ENCODE data around the gene SPC25. TPM values are rescaled to one million over a fixed set of nuclear protein-coding genes. Genes with fewer than 3 reads are reported as not detected.

Gene SPC25
- polyA plus RNA-seq, 1 experiment = 4.2 TPM

GRCh38 chr2:168913495-168913894 is 23.3 kb upstream of the SPC25 start:
- TF ChIP-seq CTCF (IDR thresholded peaks at IDR 0.05; ENCODE audit: low read depth, low read length) = no peak
- Histone ChIP-seq H3K27me3 (ENCODE audit: control insufficient read depth, insufficient read depth, low read length) (peaks cover 12% of the 10 kb centered on the region), H3K9me3 (ENCODE audit: control insufficient read depth, insufficient read depth, low read length) (no peaks in the 10 kb centered on the region), H3K27ac (ENCODE audit: low read depth, low read length) (no peak overlapping the region), H3K4me3 (ENCODE audit: low read depth, low read length) (no peak overlapping the region)
- ChIA-PET CTCF (interaction anchor here (0.6 to 0.9 kb wide), 2 partner anchors 35 to 245 kb away, joined by 3 read pairs; no protein-coding TSS in a partner anchor), POLR2A (no interaction called here)
- no peak for DNase-seq (ENCODE audit: low read depth, low spot score)

- Histone ChIP-seq H3K9me3 (ENCODE audit: control insufficient read depth, insufficient read depth, low read length) (no peaks in the 10 kb centered on the region), H3K27me3 (ENCODE audit: control insufficient read depth, insufficient read depth, low read length) (peaks cover 12% of the 10 kb centered on the region), H3K4me3 (ENCODE audit: low read depth, low read length) (peak overlapping the region; percentile 40), H3K27ac (ENCODE audit: low read depth, low read length) (no peak overlapping the region)
- ChIA-PET CTCF (interaction anchor here (0.6 to 0.9 kb wide), 2 partner anchors 36 to 245 kb away, joined by 3 read pairs; no protein-coding TSS in a partner anchor), POLR2A (no interaction called here)
- no peak for DNase-seq (ENCODE audit: low read depth, low spot score)
- no peak for TF ChIP-seq CTCF (IDR thresholded peaks at IDR 0.05; ENCODE audit: low read depth, low read length)
Observed at GRCh38 chr2:168912901-168913369, 22.7 kb upstream of the SPC25 start.

GRCh38 chr2:168912466-168912865 is 22.2 kb upstream of the SPC25 start:
- CTCF ChIA-PET = interaction anchor here (0.9 to 1.9 kb wide), 2 partner anchors 8 to 37 kb away, joined by 3 to 6 read pairs; no protein-coding TSS in a partner anchor
- H3K27ac ChIP-seq (ENCODE audit: low read depth, low read length) = no peak overlapping the region
- TF ChIP-seq CTCF (IDR thresholded peaks at IDR 0.05; ENCODE audit: low read depth, low read length) = no peak
- POLR2A ChIA-PET = no interaction called here
- no peaks in the 10 kb centered on the region for H3K9me3 ChIP-seq (ENCODE audit: control insufficient read depth, insufficient read depth, low read length)
- no peak overlapping the region; the same call in 1 of the 2 replicates for H3K4me3 ChIP-seq (ENCODE audit: low read depth, low read length)
- H3K27me3 ChIP-seq (ENCODE audit: control insufficient read depth, insufficient read depth, low read length) = peaks cover 12% of the 10 kb centered on the region
- DNase-seq (ENCODE audit: low read depth, low spot score) = no peak

GRCh38 chr2:168910330-168910729 is 20.1 kb upstream of the SPC25 start:
- Histone ChIP-seq H3K4me3 (ENCODE audit: low read depth, low read length) (no peak overlapping the region), H3K27me3 (ENCODE audit: control insufficient read depth, insufficient read depth, low read length) (peaks cover 12% of the 10 kb centered on the region), H3K9me3 (ENCODE audit: control insufficient read depth, insufficient read depth, low read length) (no peaks in the 10 kb centered on the region), H3K27ac (ENCODE audit: low read depth, low read length) (no peak overlapping the region)
- CTCF ChIA-PET = interaction anchor here (0.6 to 2.9 kb wide), 5 partner anchors 10 to 792 kb away, joined by 3 to 8 read pairs (median 3); no protein-coding TSS in a partner anchor
- TF ChIP-seq CTCF (IDR thresholded peaks at IDR 0.05; ENCODE audit: low read depth, low read length) = no peak
- POLR2A ChIA-PET = no interaction called here
- DNase-seq (ENCODE audit: low read depth, low spot score) = no peak

- ChIA-PET POLR2A (no interaction called here), CTCF (interaction anchor here (2.9 kb wide), 1 partner anchor 134 kb away, joined by 8 read pairs; no protein-coding TSS in a partner anchor)
- Histone ChIP-seq H3K4me3 (ENCODE audit: low read depth, low read length) (no peak overlapping the region), H3K27ac (ENCODE audit: low read depth, low read length) (no peak overlapping the region), H3K27me3 (ENCODE audit: control insufficient read depth, insufficient read depth, low read length) (peaks cover 3% of the 10 kb centered on the region), H3K9me3 (ENCODE audit: control insufficient read depth, insufficient read depth, low read length) (no peaks in the 10 kb centered on the region)
- no peak for DNase-seq (ENCODE audit: low read depth, low spot score)
- TF ChIP-seq CTCF (IDR thresholded peaks at IDR 0.05; ENCODE audit: low read depth, low read length) = no peak
Observed at GRCh38 chr2:168907940-168908662, 17.9 kb upstream of the SPC25 start.
